Karpas-422 (cell line): ENCODE measurements around the gene LEPROT. TPM values are rescaled to one million over a fixed set of nuclear protein-coding genes. Genes with fewer than 3 reads are reported as not detected.

Experiments used
- DNase-seq: peaks from one replicate; pipeline ENCODE4 v3.0.0-alpha.2; 2015
- H2AFZ ChIP-seq: fragments of 200-600 bp; sonication (generic); 2 replicates; pipeline ENCODE4 v1.6.1; 2014; ENCODE audit warnings: antibody characterized with exemption, low read length, mixed read lengths
- H3K27ac ChIP-seq: fragments of 200-600 bp; sonication (generic); 2 replicates; pipeline ENCODE4 v1.5.1; 2014; ENCODE audit warnings: mild to moderate bottlenecking, low read length, moderate library complexity
- H3K27me3 ChIP-seq: fragments of 200-600 bp; sonication (generic); 2 replicates; pipeline ENCODE4 v1.6.1; 2014; ENCODE audit warnings: low read length, mixed read lengths
- H3K36me3 ChIP-seq: fragments of 200-600 bp; sonication (generic); 2 replicates; pipeline ENCODE4 v1.6.1; 2014; ENCODE audit warnings: low read length, mixed read lengths; ENCODE audit not compliant: insufficient read depth
- H3K4me1 ChIP-seq: fragments of 200-600 bp; sonication (generic); 2 replicates; pipeline ENCODE4 v1.6.1; 2014; ENCODE audit warnings: mild to moderate bottlenecking, low read length, mixed read lengths
- H3K4me2 ChIP-seq: fragments of 200-600 bp; sonication (generic); 2 replicates; pipeline ENCODE4 v1.6.1; 2014; ENCODE audit warnings: low read length, low read depth, mild to moderate bottlenecking; ENCODE audit not compliant: poor library complexity, severe bottlenecking
- H3K4me3 ChIP-seq: fragments of 200-600 bp; sonication (generic); 2 replicates; pipeline ENCODE4 v1.5.1; 2014; ENCODE audit warnings: mild to moderate bottlenecking, antibody characterized with exemption, low read length, mixed read lengths
- H3K79me2 ChIP-seq: fragments of 200-600 bp; sonication (generic); 2 replicates; pipeline ENCODE4 v1.6.1; 2014; ENCODE audit warnings: mild to moderate bottlenecking, low read length, mixed read lengths
- H3K9ac ChIP-seq: fragments of 200-600 bp; sonication (generic); 2 replicates; pipeline ENCODE4 v1.6.0; 2014; ENCODE audit warnings: low read length
- H3K9me2 ChIP-seq: fragments of 200-600 bp; sonication (generic), shearing (Covaris generic); replicated peaks from 2 replicates; pipeline ENCODE4 v1.6.0; 2014; ENCODE audit warnings: mild to moderate bottlenecking, low read length, moderate library complexity; ENCODE audit not compliant: insufficient read depth
- H3K9me3 ChIP-seq: fragments of 300-700, 200-600 bp; sonication (generic); 2 replicates; pipeline ENCODE4 v1.6.1; 2014; ENCODE audit warnings: low read length, mixed read lengths
- H4K20me1 ChIP-seq: fragments of 200-600 bp; sonication (generic); 2 replicates; pipeline ENCODE4 v1.6.1; 2014; ENCODE audit warnings: mild to moderate bottlenecking, antibody characterized with exemption, low read length, low read depth; ENCODE audit not compliant: insufficient read depth
- total RNA-seq: library from RNA; depleted of rRNA; stranded (reverse); fragments of >200 nt; shearing (Covaris generic); gene quantifications from 2 replicates; pipeline ENCODE4 v1.2.3, GENCODE V29; 2014; ENCODE audit warnings: low replicate concordance

The LEPROT gene
- total RNA-seq, 1 experiment from 2014 or later, result 31.3 TPM

DNA sequence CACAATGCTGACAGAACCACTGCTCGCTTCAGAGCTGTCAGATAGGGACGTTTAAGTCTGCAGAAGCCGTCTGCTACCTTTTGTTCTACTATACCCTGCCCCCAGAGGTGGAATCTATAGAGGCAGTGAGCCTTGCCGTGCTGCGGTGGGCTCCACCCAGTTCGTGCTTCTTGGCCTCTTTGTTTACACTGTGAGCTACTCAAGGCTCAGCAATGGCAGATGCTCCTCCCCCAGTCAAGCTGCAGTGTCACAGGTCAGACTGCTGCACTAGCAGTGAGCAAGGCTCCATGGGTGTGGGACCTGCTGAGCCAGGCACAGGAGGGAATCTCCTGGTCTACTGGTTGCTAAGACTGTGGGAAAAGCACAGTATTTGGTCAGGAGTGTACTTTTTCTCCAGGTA lies 47.1 kb downstream of the LEPROT start:
- Histone ChIP-seq H3K36me3 (no peaks in the 10 kb centered on the region), H3K9me3 (no peaks in the 10 kb centered on the region), H3K4me1 (no peaks in the 10 kb centered on the region), H3K4me2 (no peak overlapping the region), H3K4me3 (no peak overlapping the region), H2AFZ (no peak overlapping the region), H3K27ac (no peak overlapping the region), H4K20me1 (no peaks in the 10 kb centered on the region), H3K27me3 (no peaks in the 10 kb centered on the region), H3K79me2 (no peaks in the 10 kb centered on the region), H3K9me2 (no peaks in the 10 kb centered on the region), H3K9ac (no peak overlapping the region)
- no peak for DNase-seq

- Histone ChIP-seq H3K27me3 (no peaks in the 10 kb centered on the region), H3K27ac (no peak overlapping the region), H3K4me2 (no peak overlapping the region), H3K4me3 (no peak overlapping the region), H3K4me1 (no peaks in the 10 kb centered on the region), H4K20me1 (no peaks in the 10 kb centered on the region), H3K9me2 (no peaks in the 10 kb centered on the region), H3K9me3 (no peaks in the 10 kb centered on the region), H2AFZ (no peak overlapping the region), H3K79me2 (no peaks in the 10 kb centered on the region), H3K36me3 (no peaks in the 10 kb centered on the region), H3K9ac (no peak overlapping the region)
- no peak for DNase-seq
Measured at GRCh38 chr1:65469126-65469888, 48.8 kb downstream of the LEPROT start.

DNA sequence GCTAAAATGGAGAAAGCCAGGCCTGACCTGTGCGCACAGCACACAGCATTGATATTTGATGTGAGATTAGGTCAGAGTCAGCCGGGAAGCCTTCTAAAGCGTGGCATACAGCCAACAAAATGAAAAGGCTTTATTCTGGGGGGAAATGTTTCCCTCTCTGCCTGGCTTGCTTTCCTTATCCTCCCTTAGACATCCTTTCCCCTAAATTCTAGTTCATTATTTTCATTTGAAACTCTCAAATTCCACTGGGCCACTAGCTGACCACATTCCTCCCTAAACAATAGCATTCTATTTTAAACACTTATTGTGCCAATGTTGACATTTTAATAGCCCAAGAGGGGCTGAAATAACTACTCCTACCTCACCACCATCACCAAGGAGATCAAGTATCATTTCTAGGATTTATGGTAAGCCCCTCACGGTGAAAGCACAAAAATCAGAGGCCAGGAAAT lies 49.4 kb downstream of the LEPROT start:
- Histone ChIP-seq H3K36me3 (no peaks in the 10 kb centered on the region), H3K4me1 (no peaks in the 10 kb centered on the region), H3K9me3 (no peaks in the 10 kb centered on the region), H3K9me2 (no peaks in the 10 kb centered on the region), H3K4me2 (no peak overlapping the region), H3K27me3 (no peaks in the 10 kb centered on the region), H3K79me2 (no peaks in the 10 kb centered on the region), H3K4me3 (no peak overlapping the region), H2AFZ (no peak overlapping the region), H3K9ac (no peak overlapping the region), H4K20me1 (no peaks in the 10 kb centered on the region), H3K27ac (no peak overlapping the region)
- DNase-seq, result no peak

DNA sequence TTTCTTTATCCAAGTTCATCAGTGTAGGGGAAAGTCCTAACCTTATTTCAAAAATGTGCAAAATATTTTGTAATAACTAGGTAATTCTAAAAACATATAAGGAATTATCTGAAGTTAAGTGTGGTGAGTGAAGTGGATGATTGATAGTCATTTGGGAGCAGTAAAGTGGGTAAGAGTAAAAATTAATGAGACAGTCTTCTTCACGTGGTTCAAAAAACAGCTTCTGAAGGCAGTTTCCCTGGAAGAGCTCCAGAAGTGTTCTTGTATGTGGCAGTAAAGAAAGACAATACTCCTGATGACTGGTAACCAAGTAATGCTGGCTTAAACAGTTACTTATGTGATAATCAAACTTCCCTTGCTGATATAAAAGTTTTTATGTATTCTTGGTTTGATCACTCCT lies 50.3 kb downstream of the LEPROT start:
- no peak overlapping the region for H2AFZ ChIP-seq
- H3K4me3 ChIP-seq, result no peak overlapping the region
- no peaks in the 10 kb centered on the region for H3K9me3 ChIP-seq
- DNase-seq, result no peak
- H3K4me2 ChIP-seq, result no peak overlapping the region
- H4K20me1 ChIP-seq, result no peaks in the 10 kb centered on the region
- H3K9me2 ChIP-seq, result no peaks in the 10 kb centered on the region
- no peaks in the 10 kb centered on the region for H3K27me3 ChIP-seq
- H3K36me3 ChIP-seq, result no peaks in the 10 kb centered on the region
- H3K27ac ChIP-seq, result no peak overlapping the region
- no peaks in the 10 kb centered on the region for H3K4me1 ChIP-seq
- no peaks in the 10 kb centered on the region for H3K79me2 ChIP-seq
- no peak overlapping the region for H3K9ac ChIP-seq

- no peak overlapping the region for H3K9ac ChIP-seq
- H4K20me1 ChIP-seq, result no peaks in the 10 kb centered on the region
- H3K27me3 ChIP-seq, result no peaks in the 10 kb centered on the region
- H2AFZ ChIP-seq, result no peak overlapping the region
- no peak overlapping the region for H3K4me2 ChIP-seq
- no peak for DNase-seq
- H3K36me3 ChIP-seq, result no peaks in the 10 kb centered on the region
- H3K9me3 ChIP-seq, result no peaks in the 10 kb centered on the region
- no peak overlapping the region for H3K4me3 ChIP-seq
- no peak overlapping the region for H3K27ac ChIP-seq
- no peaks in the 10 kb centered on the region for H3K9me2 ChIP-seq
- no peaks in the 10 kb centered on the region for H3K4me1 ChIP-seq
- H3K79me2 ChIP-seq, result no peaks in the 10 kb centered on the region
Measured at GRCh38 chr1:65471213-65471833, 50.9 kb downstream of the LEPROT start.

DNA sequence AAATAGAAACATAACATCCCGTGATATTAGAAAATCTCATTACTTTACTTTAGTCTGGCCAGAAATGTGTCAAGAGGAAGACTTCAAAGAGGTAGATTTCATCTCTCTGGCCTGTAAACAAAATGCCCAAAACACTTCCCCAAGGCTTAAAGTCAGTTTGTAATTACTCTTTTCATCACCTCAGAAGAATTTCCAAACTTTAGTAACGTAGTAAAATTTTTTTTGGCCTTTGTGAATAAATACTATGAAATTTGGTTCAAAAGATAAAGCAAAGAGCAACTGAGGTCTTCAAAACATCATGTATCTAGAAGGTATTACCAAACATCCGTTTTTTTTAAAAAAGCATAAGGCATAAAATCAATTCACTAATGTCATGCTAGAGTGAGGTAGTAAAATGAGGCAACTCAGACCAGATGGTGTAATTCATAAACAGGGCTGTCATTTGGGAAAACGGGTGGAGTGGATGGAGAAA lies 51.4 kb downstream of the LEPROT start:
- Histone ChIP-seq H3K4me2 (no peak overlapping the region), H3K79me2 (no peaks in the 10 kb centered on the region), H4K20me1 (no peaks in the 10 kb centered on the region), H3K9ac (no peak overlapping the region), H3K27me3 (no peaks in the 10 kb centered on the region), H3K9me3 (no peaks in the 10 kb centered on the region), H3K9me2 (no peaks in the 10 kb centered on the region), H3K36me3 (no peaks in the 10 kb centered on the region), H2AFZ (no peak overlapping the region), H3K27ac (no peak overlapping the region), H3K4me3 (no peak overlapping the region), H3K4me1 (no peaks in the 10 kb centered on the region)
- DNase-seq, result no peak

DNA sequence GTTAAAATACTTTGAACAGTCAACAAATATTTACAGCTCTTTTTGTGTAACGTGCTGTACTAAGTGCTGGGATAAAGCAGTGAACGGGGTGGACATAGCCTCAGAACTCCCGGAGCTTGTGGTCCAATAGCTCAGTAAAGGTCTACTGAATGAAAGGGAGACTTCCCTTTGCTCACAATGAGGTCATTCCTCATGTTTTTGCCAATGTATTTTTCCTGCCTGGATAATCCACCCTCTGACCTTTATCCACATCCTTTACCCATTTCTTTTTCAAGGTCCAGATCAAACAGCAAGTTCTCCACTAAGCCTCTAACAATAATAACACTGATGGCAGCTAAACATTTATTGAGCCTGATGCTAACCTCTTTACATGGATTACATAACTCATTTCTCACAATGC lies 55.9 kb downstream of the LEPROT start:
- H2AFZ ChIP-seq, result no peak overlapping the region

GRCh38 chr1:65477414-65478378 lies 57.2 kb downstream of the LEPROT start:
- no peak overlapping the region for H3K9ac ChIP-seq

More for the DNA sequence above, 55.9 kb downstream of the LEPROT start:
- no peaks in the 10 kb centered on the region for H4K20me1 ChIP-seq
- H3K79me2 ChIP-seq, result no peaks in the 10 kb centered on the region
- no peak for DNase-seq
- H3K27me3 ChIP-seq, result no peaks in the 10 kb centered on the region
- H3K27ac ChIP-seq, result no peak overlapping the region
- H3K4me3 ChIP-seq, result no peak overlapping the region
- no peaks in the 10 kb centered on the region for H3K9me3 ChIP-seq
- H3K4me1 ChIP-seq, result no peaks in the 10 kb centered on the region
- no peak overlapping the region for H3K4me2 ChIP-seq
- no peaks in the 10 kb centered on the region for H3K9me2 ChIP-seq
- no peak overlapping the region for H3K9ac ChIP-seq
- no peaks in the 10 kb centered on the region for H3K36me3 ChIP-seq

More at GRCh38 chr1:65477414-65478378, 57.2 kb downstream of the LEPROT start:
- H3K27me3 ChIP-seq, result no peaks in the 10 kb centered on the region
- no peaks in the 10 kb centered on the region for H3K79me2 ChIP-seq
- H3K4me3 ChIP-seq, result no peak overlapping the region
- no peaks in the 10 kb centered on the region for H3K9me2 ChIP-seq
- no peak overlapping the region for H3K27ac ChIP-seq
- no peaks in the 10 kb centered on the region for H3K9me3 ChIP-seq
- no peak for DNase-seq
- no peaks in the 10 kb centered on the region for H3K36me3 ChIP-seq
- no peak overlapping the region for H3K4me2 ChIP-seq
- H4K20me1 ChIP-seq, result no peaks in the 10 kb centered on the region
- H3K4me1 ChIP-seq, result no peaks in the 10 kb centered on the region
- no peak overlapping the region for H2AFZ ChIP-seq
